SH-SY5Y (cell line): ENCODE measurements around the gene TFEB.

ENCODE experiments used
- GATA2 ChIP-seq: IDR thresholded peaks from 2 replicates; pipeline ENCODE4 v1.6.1; 2011; ENCODE audit warnings: mild to moderate bottlenecking, low read depth, low read length
- GATA3 ChIP-seq: IDR thresholded peaks from 2 replicates; pipeline ENCODE4 v1.6.1; 2011; ENCODE audit warnings: low read depth, mild to moderate bottlenecking, low read length, moderate library complexity

DNA sequence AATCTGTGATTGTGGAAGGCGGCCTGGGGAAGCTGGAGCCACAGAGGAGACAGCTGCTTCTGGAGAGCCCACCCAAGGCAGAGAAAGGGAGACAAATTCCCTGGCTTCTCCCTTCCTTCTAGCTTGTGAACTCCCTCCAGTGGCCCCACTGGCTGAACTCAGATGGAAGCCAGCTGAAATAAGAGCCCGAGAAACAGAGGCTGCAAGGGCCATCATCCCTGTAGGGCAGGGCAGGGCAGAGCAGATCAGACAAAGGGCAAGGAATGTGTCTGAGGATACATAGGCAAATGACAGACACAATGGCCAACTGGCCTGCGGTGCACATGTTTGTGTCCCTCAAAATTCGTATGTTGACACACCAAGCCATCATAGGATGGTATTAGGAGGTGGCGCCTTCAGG is 71.8 kb downstream of the TFEB start:
- no peak for TF ChIP-seq GATA2
- TF ChIP-seq GATA3: no peak
